DOHH2 (cell line): ENCODE measurements around the gene RPTOR.

Experiments
- CTCF ChIP-seq: fragments of 200-600 bp; sonication (generic); IDR thresholded peaks from one replicate; pipeline ENCODE4 v1.5.1; 2014; ENCODE audit warnings: antibody characterized with exemption, mild to moderate bottlenecking, low read depth, low read length; ENCODE audit not compliant: poor library complexity, severe bottlenecking
- EZH2phosphoT487 ChIP-seq: fragments of 200-600 bp; sonication (generic); IDR thresholded peaks from 2 replicates; pipeline ENCODE4 v1.6.1; 2017; ENCODE audit warnings: borderline replicate concordance, mild to moderate bottlenecking, antibody characterized with exemption, low read length, moderate library complexity, mixed read lengths

GRCh38 chr17:80952291-80952690 lies 407.7 kb downstream of the RPTOR start:
- TF ChIP-seq CTCF (no peak), EZH2phosphoT487 (no peak)
